Smooth muscle cell (in vitro differentiated cells): ENCODE measurements around the gene ZNF597. TPM values are rescaled to one million over a fixed set of nuclear protein-coding genes. Genes with fewer than 3 reads are reported as not detected.

Source experiments
- DNase-seq: peaks from one replicate; lab custom pipeline; 2025; ENCODE audit not compliant: unreplicated experiment; lab: John Stamatoyannopoulos, UW
- H2AFZ ChIP-seq: fragments of 200-600 bp; sonication (generic); 2 replicates; pipeline ENCODE4 v1.6.0; 2016; ENCODE audit warnings: antibody characterized with exemption, low read depth, mild to moderate bottlenecking
- H3F3A ChIP-seq: fragments of 200-600 bp; sonication (generic); 2 replicates; pipeline ENCODE4 v1.6.0; 2017; ENCODE audit warnings: antibody characterized with exemption, low read depth
- H3K27ac ChIP-seq: fragments of 200-600 bp; sonication (generic); 2 replicates; pipeline ENCODE4 v1.5.1; 2016; ENCODE audit warnings: low read depth, mild to moderate bottlenecking
- H3K27me3 ChIP-seq: fragments of 200-600 bp; sonication (generic); 2 replicates; pipeline ENCODE4 v1.6.1; 2016; ENCODE audit warnings: low read depth, mild to moderate bottlenecking
- H3K36me3 ChIP-seq: fragments of 200-600 bp; sonication (generic); 2 replicates; pipeline ENCODE4 v1.5.1; 2016; ENCODE audit warnings: low read depth
- H3K4me1 ChIP-seq: fragments of 200-600 bp; sonication (generic); 2 replicates; pipeline ENCODE4 v1.5.1; 2016; ENCODE audit warnings: low read depth
- H3K4me2 ChIP-seq: fragments of 200-600 bp; sonication (generic); 2 replicates; pipeline ENCODE4 v1.6.0; 2016; ENCODE audit warnings: mild to moderate bottlenecking
- H3K4me3 ChIP-seq: fragments of 200-600 bp; sonication (generic); 2 replicates; pipeline ENCODE4 v1.5.1; 2016; ENCODE audit warnings: mild to moderate bottlenecking
- H3K79me2 ChIP-seq: fragments of 200-600 bp; sonication (generic); 2 replicates; pipeline ENCODE4 v1.6.0; 2016; ENCODE audit warnings: low read depth, mild to moderate bottlenecking
- H3K9ac ChIP-seq: fragments of 200-600 bp; sonication (generic); 2 replicates; pipeline ENCODE4 v1.6.0; 2016; ENCODE audit warnings: low read depth
- H3K9me3 ChIP-seq: fragments of 200-600 bp; sonication (generic); replicated peaks from 2 replicates; pipeline ENCODE4 v1.5.1; 2016; ENCODE audit warnings: low read depth
- H4K20me1 ChIP-seq: fragments of 200-600 bp; sonication (generic); 2 replicates; pipeline ENCODE4 v1.6.0; 2016; ENCODE audit warnings: low read depth
- WGBS: methylation state at CpG from one replicate; pipeline ENCODE4 v1.1.7; 2016; ENCODE audit warnings: low lambda C conversion rate; 5-methylcytosine and 5-hydroxymethylcytosine counted together
- microRNA-seq: library from miRNA; unstranded; fragments of <30 nt; microRNA quantifications from one replicate; pipeline ENCODE4, GENCODE V29; 2016; ENCODE audit warnings: borderline number of aligned reads
- polyA plus RNA-seq: library from polyadenylated mRNA; unstranded; fragments of >200 nt; fragmentation: Nextera tagmentation; extraction: Ambion mirVana; gene quantifications from 2 replicates; pipeline ENCODE4 v1.2.1, GENCODE V29; 2016
- small RNA-seq: library from RNA; depleted of rRNA; stranded (forward); fragments of <200 nt; gene quantifications from one replicate; pipeline ENCODE3, GENCODE V24; 2014
- total RNA-seq: library from RNA; depleted of rRNA; stranded (reverse); fragments of >200 nt; gene quantifications from 2 replicates; pipeline ENCODE4 v1.2.3, GENCODE V29; 2014
- TF ChIP-seq, protein P1 (sequence below): fragments of 200-600 bp; sonication (generic); IDR thresholded peaks from 2 replicates; pipeline ENCODE4 v1.5.1; 2017; ENCODE audit warnings: borderline replicate concordance, mild to moderate bottlenecking, antibody characterized with exemption; ENCODE audit not compliant: insufficient read depth, poor library complexity, severe bottlenecking

ZNF597 gene
- total and polyA plus RNA-seq, 2 experiments from 2014 or later: 6.7 to 12.5 TPM

DNA sequence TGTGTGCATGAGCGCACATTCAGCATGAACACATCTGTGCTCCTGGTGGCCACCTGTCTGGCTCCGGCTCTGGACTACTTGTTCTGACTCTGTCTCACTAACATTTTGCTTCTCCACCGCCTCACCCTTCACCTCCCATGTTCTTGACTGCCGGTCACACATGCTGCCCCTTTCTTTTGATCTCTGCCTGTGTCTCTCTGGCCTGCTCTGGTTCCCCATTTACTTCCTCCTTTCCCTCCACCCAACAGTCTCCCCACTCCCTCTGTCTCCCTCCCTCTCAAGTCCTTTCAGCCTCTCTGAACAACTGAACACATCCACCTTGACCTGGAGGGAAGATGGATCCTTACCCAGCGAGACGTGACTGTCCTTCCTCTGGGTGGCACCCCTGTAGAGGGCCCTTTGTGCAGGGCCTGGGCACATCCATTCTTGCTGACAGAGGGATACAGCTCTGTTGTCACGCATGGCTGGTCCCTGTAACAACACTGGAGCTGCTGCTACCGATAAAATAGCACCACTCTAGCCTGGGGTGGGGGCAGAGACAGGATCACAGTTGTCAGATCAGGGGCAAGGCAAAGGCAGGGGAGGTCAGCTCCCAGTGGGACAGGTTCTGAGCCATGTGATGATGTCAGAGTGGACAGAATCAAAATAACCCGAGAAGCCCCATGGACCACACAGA lies 53.5 kb downstream of the ZNF597 start:
- H3K36me3 ChIP-seq: peaks cover 59% of the 10 kb centered on the region
- TF ChIP-seq, protein P1, sequence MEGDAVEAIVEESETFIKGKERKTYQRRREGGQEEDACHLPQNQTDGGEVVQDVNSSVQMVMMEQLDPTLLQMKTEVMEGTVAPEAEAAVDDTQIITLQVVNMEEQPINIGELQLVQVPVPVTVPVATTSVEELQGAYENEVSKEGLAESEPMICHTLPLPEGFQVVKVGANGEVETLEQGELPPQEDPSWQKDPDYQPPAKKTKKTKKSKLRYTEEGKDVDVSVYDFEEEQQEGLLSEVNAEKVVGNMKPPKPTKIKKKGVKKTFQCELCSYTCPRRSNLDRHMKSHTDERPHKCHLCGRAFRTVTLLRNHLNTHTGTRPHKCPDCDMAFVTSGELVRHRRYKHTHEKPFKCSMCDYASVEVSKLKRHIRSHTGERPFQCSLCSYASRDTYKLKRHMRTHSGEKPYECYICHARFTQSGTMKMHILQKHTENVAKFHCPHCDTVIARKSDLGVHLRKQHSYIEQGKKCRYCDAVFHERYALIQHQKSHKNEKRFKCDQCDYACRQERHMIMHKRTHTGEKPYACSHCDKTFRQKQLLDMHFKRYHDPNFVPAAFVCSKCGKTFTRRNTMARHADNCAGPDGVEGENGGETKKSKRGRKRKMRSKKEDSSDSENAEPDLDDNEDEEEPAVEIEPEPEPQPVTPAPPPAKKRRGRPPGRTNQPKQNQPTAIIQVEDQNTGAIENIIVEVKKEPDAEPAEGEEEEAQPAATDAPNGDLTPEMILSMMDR: no peak

DNA sequence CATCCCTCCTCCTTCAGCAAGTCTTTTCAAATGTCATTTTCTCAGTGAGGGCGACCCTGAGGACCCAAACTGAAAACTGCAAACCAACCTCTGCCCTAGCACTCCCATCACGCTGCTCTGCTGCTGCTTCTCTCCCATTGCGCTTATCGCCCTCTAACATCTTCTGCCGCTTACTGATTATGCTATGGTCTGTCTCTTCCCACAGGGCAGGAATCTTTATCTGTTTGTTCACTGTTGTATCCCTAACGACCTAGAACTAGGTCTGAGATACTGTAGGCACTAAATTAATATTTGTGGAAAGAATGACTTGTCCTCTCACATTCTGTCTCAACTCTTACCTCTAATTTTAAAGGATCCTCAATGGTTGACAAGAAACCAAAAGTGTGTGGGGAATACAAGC lies 55.0 kb downstream of the ZNF597 start:
- Histone ChIP-seq H3K4me1 (no peaks in the 10 kb centered on the region), H3F3A (no peaks in the 10 kb centered on the region), H3K27me3 (no peaks in the 10 kb centered on the region), H3K36me3 (peaks cover 60% of the 10 kb centered on the region), H4K20me1 (no peaks in the 10 kb centered on the region), H3K9ac (no peak overlapping the region), H3K9me3 (peaks cover 24% of the 10 kb centered on the region), H3K27ac (no peak overlapping the region), H3K4me3 (no peak overlapping the region), H3K79me2 (no peaks in the 10 kb centered on the region), H2AFZ (no peak overlapping the region), H3K4me2 (no peak overlapping the region)
- TF ChIP-seq, protein P1: no peak
- DNase-seq: no peak
- 94% methylated on average over 6 of the region's 6 CpGs for WGBS

More for the DNA sequence above, 53.5 kb downstream of the ZNF597 start:
- no peak for DNase-seq
- H3K4me1 ChIP-seq: no peaks in the 10 kb centered on the region
- peaks cover 9% of the 10 kb centered on the region for H3K9me3 ChIP-seq
- H3K27ac ChIP-seq: no peak overlapping the region
- H3K4me3 ChIP-seq: no peak overlapping the region
- no peak overlapping the region for H3K4me2 ChIP-seq
- 92% methylated on average over 9 of the region's 9 CpGs for WGBS
- H4K20me1 ChIP-seq: no peaks in the 10 kb centered on the region
- no peak overlapping the region for H3K9ac ChIP-seq
- H3F3A ChIP-seq: no peaks in the 10 kb centered on the region
- H3K79me2 ChIP-seq: no peaks in the 10 kb centered on the region
- H2AFZ ChIP-seq: no peak overlapping the region
- no peaks in the 10 kb centered on the region for H3K27me3 ChIP-seq

GRCh38 chr16:3383045-3383448 lies 60.3 kb downstream of the ZNF597 start:
- H3K4me3 ChIP-seq: peak overlapping the region; percentile 16
- peaks cover 47% of the 10 kb centered on the region for H3K36me3 ChIP-seq
- WGBS: 96% methylated on average over 10 of the region's 10 CpGs

More at GRCh38 chr16:3383045-3383448, 60.3 kb downstream of the ZNF597 start:
- no peak overlapping the region for H3K4me2 ChIP-seq
- no peak overlapping the region for H2AFZ ChIP-seq
- H3K27me3 ChIP-seq: no peaks in the 10 kb centered on the region
- no peaks in the 10 kb centered on the region for H3K4me1 ChIP-seq
- H3K27ac ChIP-seq: no peak overlapping the region
- H3F3A ChIP-seq: no peaks in the 10 kb centered on the region
- peaks cover 59% of the 10 kb centered on the region for H3K9me3 ChIP-seq
- no peak for DNase-seq
- TF ChIP-seq, protein P1: no peak
- no peaks in the 10 kb centered on the region for H3K79me2 ChIP-seq
- no peaks in the 10 kb centered on the region for H4K20me1 ChIP-seq
- H3K9ac ChIP-seq: no peak overlapping the region

Small RNA genes within 50 kb of the gene (microRNA-seq; reads per million reads assigned to microRNA genes)
- gene MIR6126: not detected

Small RNA genes within 50 kb of the gene (small RNA-seq; reads per million reads assigned to genes)
- gene MIR6126: not detected

Other genes with a start within 250 kb of the ZNF597 start
- 7.7 and 8.7 TPM in 2 replicates for gene ZNF200, start 208.3 kb downstream of the ZNF597 start, total RNA-seq
- gene ZNF200, start 208.3 kb downstream of the ZNF597 start, polyA plus RNA-seq: 6.1 and 7.0 TPM in 2 replicates
- 0.72 TPM in 1 of 2 replicates, not detected in the other for gene MEFV, start 186.9 kb downstream of the ZNF597 start, total RNA-seq
- not detected in 2 replicates for gene MEFV, start 186.9 kb downstream of the ZNF597 start, polyA plus RNA-seq
- 17.6 and 32.2 TPM in 2 replicates for gene ZNF263, start 160.0 kb downstream of the ZNF597 start, total RNA-seq
- 27.4 and 29.0 TPM in 2 replicates for gene ZNF263, start 160.0 kb downstream of the ZNF597 start, polyA plus RNA-seq
- gene TIGD7, start 138.1 kb downstream of the ZNF597 start, total RNA-seq: 5.0 and 7.4 TPM in 2 replicates
- 1.7 and 3.6 TPM in 2 replicates for gene TIGD7, start 138.1 kb downstream of the ZNF597 start, polyA plus RNA-seq
- 18.6 and 24.8 TPM in 2 replicates for gene ZNF75A, start 138.0 kb downstream of the ZNF597 start, total RNA-seq
- gene ZNF75A, start 138.0 kb downstream of the ZNF597 start, polyA plus RNA-seq: 13.5 and 13.7 TPM in 2 replicates
- gene OR2C1, start 87.6 kb downstream of the ZNF597 start, total RNA-seq: 0.36 TPM in 1 of 2 replicates, not detected in the other
- gene OR2C1, start 87.6 kb downstream of the ZNF597 start, polyA plus RNA-seq: not detected in 2 replicates
- 13.5 and 14.8 TPM in 2 replicates for gene ZSCAN32, start 42.5 kb downstream of the ZNF597 start, total RNA-seq
- 7.4 and 8.8 TPM in 2 replicates for gene ZSCAN32, start 42.5 kb downstream of the ZNF597 start, polyA plus RNA-seq
- gene ZNF174, start 42.3 kb downstream of the ZNF597 start, total RNA-seq: 8.0 and 10.4 TPM in 2 replicates
- gene ZNF174, start 42.3 kb downstream of the ZNF597 start, polyA plus RNA-seq: 6.8 and 8.3 TPM in 2 replicates
- 23.6 and 42.6 TPM in 2 replicates for gene NAA60, start 176 bp upstream of the ZNF597 start, total RNA-seq
- gene NAA60, start 176 bp upstream of the ZNF597 start, polyA plus RNA-seq: 54.1 and 59.2 TPM in 2 replicates
- gene C16orf90, start 52.0 kb upstream of the ZNF597 start, total RNA-seq: not detected in 2 replicates
- gene C16orf90, start 52.0 kb upstream of the ZNF597 start, polyA plus RNA-seq: not detected in 2 replicates
- gene CLUAP1, start 57.5 kb upstream of the ZNF597 start, total RNA-seq: 16.5 and 20.5 TPM in 2 replicates
- 18.7 and 18.9 TPM in 2 replicates for gene CLUAP1, start 57.5 kb upstream of the ZNF597 start, polyA plus RNA-seq
- not detected in 2 replicates for gene NLRC3, start 133.9 kb upstream of the ZNF597 start, total RNA-seq
- gene NLRC3, start 133.9 kb upstream of the ZNF597 start, polyA plus RNA-seq: 0.02 and 0.48 TPM in 2 replicates
- gene SLX4, start 168.1 kb upstream of the ZNF597 start, total RNA-seq: 2.6 and 3.6 TPM in 2 replicates
- 3.1 and 3.5 TPM in 2 replicates for gene SLX4, start 168.1 kb upstream of the ZNF597 start, polyA plus RNA-seq
- 21.9 and 37.8 TPM in 2 replicates for gene DNASE1, start 211.2 kb upstream of the ZNF597 start, total RNA-seq
- 8.1 and 11.9 TPM in 2 replicates for gene DNASE1, start 211.2 kb upstream of the ZNF597 start, polyA plus RNA-seq